HCT116 (cell line): ENCODE data around the gene TMEM45A. TPM values are rescaled to one million over a fixed set of nuclear protein-coding genes. Genes with fewer than 3 reads are reported as not detected.

Source experiments
- ATAC-seq: fragments of 200-7000 bp; cut with Tn5 transposase; 2 replicates; pipeline ENCODE4 v1.9.1; 2020; ENCODE audit warnings: mild to moderate bottlenecking, moderate library complexity
- BruUV-seq: library from RNA; stranded (reverse); fragments of 400-500 nt; replicated peaks from 2 replicates; lab custom pipeline; 2021; lab: Mats Ljungman, UMichigan
- CTCF ChIA-PET: fragments of 300-600 bp; sonication (Branson Sonifier 250); formaldehyde crosslinking; loops from one replicate; lab custom pipeline; 2021; ENCODE audit warnings: antibody characterized with exemption; lab: Charles Lee
- POLR2A ChIA-PET: fragments of 300-600, 350-600 bp; sonication (Branson Sonifier 250); formaldehyde crosslinking; loops from one replicate; lab custom pipeline; 2021; ENCODE audit warnings: antibody characterized with exemption; lab: Charles Lee
- RAD21 ChIA-PET, 2 experiments: fragments of 300-600 bp; sonication (Branson Sonifier 250); formaldehyde crosslinking; loops; one replicate each; lab custom pipeline; 2023; ENCODE audit warnings: low total read pairs in 2 of 2; ENCODE audit not compliant: uncharacterized antibody in 2 of 2, unreplicated experiment in 2 of 2, low non-redundant PET in 1 of 2; lab: Charles Lee
- DNase-seq: peaks from one replicate; pipeline ENCODE4 v3.0.0-alpha.2; 2010; ENCODE audit warnings: low read depth, low spot score
- H2AFZ ChIP-seq: fragments of 200-600 bp; shearing (Covaris generic), sonication (generic); 2 replicates; pipeline ENCODE4 v1.6.1; 2017; ENCODE audit warnings: low read depth, mixed run types, mixed read lengths, antibody characterized with exemption, low read length; ENCODE audit not compliant: poor library complexity, severe bottlenecking
- H3K27ac ChIP-seq: 2 replicates; pipeline ENCODE4 v1.5.1; 2012; ENCODE audit warnings: low read depth, low read length
- H3K27me3 ChIP-seq: fragments of 200-600 bp; sonication (generic); 2 replicates; pipeline ENCODE4 v1.6.1; 2016; ENCODE audit warnings: mixed run types, low read length, mixed read lengths; ENCODE audit not compliant: insufficient read depth
- H3K36me3 ChIP-seq, 2 experiments: fragments of 200-500 bp in 1 of 2; fragments of 200-600 bp in 1 of 2; sonication (Bioruptor generic) in 1 of 2; sonication (generic) in 1 of 2; 2 replicates each; pipeline versions ENCODE4 v1.5.1 to v1.6.1; 2014 to 2016; ENCODE audit warnings: low read length in 2 of 2, inconsistent platforms in 1 of 2, mixed read lengths in 1 of 2, mixed run types in 1 of 2; ENCODE audit not compliant: insufficient read depth in 2 of 2, control insufficient read depth in 1 of 2
- H3K4me1 ChIP-seq, 2 experiments: fragments of 200-600 bp in 1 of 2; sonication (generic) in 1 of 2; 2 replicates each; pipeline versions ENCODE4 v1.5.1 to v1.6.1; 2012 to 2017; ENCODE audit warnings: low read length in 2 of 2, inconsistent platforms in 1 of 2, mild to moderate bottlenecking in 1 of 2, mixed read lengths in 1 of 2, mixed run types in 1 of 2, moderate library complexity in 1 of 2; ENCODE audit not compliant: insufficient read depth in 2 of 2, control insufficient read depth in 1 of 2
- H3K4me2 ChIP-seq: fragments of 200-600 bp; sonication (generic); 2 replicates; pipeline ENCODE4 v1.6.1; 2017; ENCODE audit warnings: mixed run types, low read length, mixed read lengths
- H3K4me3 ChIP-seq, 2 experiments: fragments of 200-600 bp in 1 of 2; sonication (generic) in 1 of 2; replicated peaks in 1 of 2; 2 replicates each; pipeline ENCODE4 v1.5.1; 2011 to 2016; ENCODE audit warnings: low read length in 2 of 2, control low read depth in 1 of 2, low read depth in 1 of 2, mild to moderate bottlenecking in 1 of 2, mixed read lengths in 1 of 2, mixed run types in 1 of 2
- H3K79me2 ChIP-seq: fragments of 200-600 bp; sonication (generic); 2 replicates; pipeline ENCODE4 v1.6.1; 2017; ENCODE audit warnings: mild to moderate bottlenecking, mixed run types, low read length, moderate library complexity, mixed read lengths; ENCODE audit not compliant: insufficient read depth
- H3K9ac ChIP-seq: fragments of 200-600 bp; sonication (generic); 2 replicates; pipeline ENCODE4 v1.6.1; 2016; ENCODE audit warnings: low read length, mixed read lengths
- H3K9me2 ChIP-seq: fragments of 200-600 bp; sonication (generic), shearing (Covaris generic); 2 replicates; pipeline ENCODE4 v1.6.1; 2017; ENCODE audit warnings: mixed run types, mild to moderate bottlenecking, moderate library complexity; ENCODE audit not compliant: insufficient read depth
- H3K9me3 ChIP-seq, 2 experiments: fragments of 200-500 bp in 1 of 2; fragments of 200-600 bp in 1 of 2; sonication (Bioruptor generic) in 1 of 2; sonication (generic) in 1 of 2; 2 replicates each; pipeline ENCODE4 v1.6.1; 2014 to 2017; ENCODE audit warnings: low read length in 2 of 2, mixed read lengths in 2 of 2, inconsistent platforms in 1 of 2, low read depth in 1 of 2, mild to moderate bottlenecking in 1 of 2, mixed run types in 1 of 2, moderate library complexity in 1 of 2; ENCODE audit not compliant: control insufficient read depth in 1 of 2, insufficient read depth in 1 of 2
- H4K20me1 ChIP-seq: fragments of 200-600 bp; sonication (generic), shearing (Covaris generic); 2 replicates; pipeline ENCODE4 v1.6.1; 2017; ENCODE audit warnings: mixed run types, mild to moderate bottlenecking, moderate library complexity; ENCODE audit not compliant: insufficient read depth
- EGR1 ChIP-seq: IDR thresholded peaks from 2 replicates; pipeline ENCODE4 v1.6.1; 2012; ENCODE audit warnings: low read depth
- FOSL1 ChIP-seq: IDR thresholded peaks from 2 replicates; pipeline ENCODE4 v1.6.1; 2012; ENCODE audit warnings: low read depth
- SIN3A ChIP-seq: IDR thresholded peaks from 2 replicates; pipeline ENCODE4 v1.6.1; 2012; ENCODE audit warnings: low read depth
- SRF ChIP-seq: IDR thresholded peaks from 2 replicates; pipeline ENCODE4 v1.6.1; 2012; ENCODE audit warnings: low read depth
- TCF7L2 ChIP-seq: IDR thresholded peaks from 2 replicates; pipeline ENCODE4 v1.7.0; 2011; ENCODE audit warnings: borderline replicate concordance, inconsistent platforms; ENCODE audit not compliant: insufficient read depth, insufficient read length; ENCODE audit errors: extremely low read depth
- YY1 ChIP-seq: IDR thresholded peaks from 2 replicates; pipeline ENCODE4 v1.6.1; 2011; ENCODE audit warnings: low read length, low read depth, moderate library complexity, mild to moderate bottlenecking; ENCODE audit not compliant: insufficient replicate concordance; ENCODE audit errors: extremely low read depth
- intact Hi-C: fragments of 100-400 bp; cut with micrococcal nuclease; formaldehyde crosslinking; loops from 2 replicates; pipeline ENCODE4 v1.10.0; 2022
- total RNA-seq: library from RNA; stranded (reverse); gene quantifications from one replicate; pipeline ENCODE4 v1.2.1, GENCODE V29; 2021; ENCODE audit not compliant: unreplicated experiment
- TF ChIP-seq, protein P1 (sequence below): IDR thresholded peaks from 2 replicates; pipeline ENCODE4 v1.6.1; 2012; ENCODE audit warnings: low read depth
- TF ChIP-seq, protein P2 (sequence below): IDR thresholded peaks from 2 replicates; pipeline ENCODE4 v1.6.1; 2012

Gene TMEM45A
- total RNA-seq, 1 experiment from 2014 or later, result 5.0 TPM

DNA sequence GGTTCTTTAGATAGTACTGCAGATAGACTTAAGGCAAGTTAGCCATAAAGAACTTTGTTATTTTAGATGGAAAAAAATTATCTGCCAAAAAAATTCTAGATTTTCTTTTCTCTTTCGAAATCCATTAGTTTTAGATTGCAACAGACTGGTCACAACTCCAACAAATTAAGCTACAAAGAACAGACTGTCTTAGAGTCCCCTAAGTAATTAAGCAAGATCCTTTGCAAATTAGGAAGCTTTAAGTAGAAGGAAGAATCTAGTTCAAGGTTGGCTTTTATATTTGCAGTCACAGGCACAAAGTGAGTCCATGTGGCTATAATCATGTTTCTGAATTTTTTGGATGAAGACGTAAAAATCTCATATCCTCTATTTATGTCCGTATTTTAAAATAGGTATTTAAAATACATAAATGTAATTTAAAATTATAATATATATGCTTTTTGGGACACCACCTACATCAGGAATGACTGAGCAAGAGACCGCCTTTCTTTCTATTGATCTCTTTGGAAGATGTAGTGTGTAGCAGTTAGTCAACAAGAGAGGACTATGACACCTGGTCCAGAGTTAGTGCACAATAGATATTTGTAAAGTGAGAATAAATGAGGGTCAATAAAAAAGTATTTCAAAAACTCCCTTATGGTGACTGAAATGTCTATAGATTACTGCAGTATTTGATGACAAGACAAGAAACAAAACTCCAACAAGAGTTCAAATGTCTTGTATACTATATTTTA lies 34.4 kb downstream of the TMEM45A start:
- no peaks in the 10 kb centered on the region for H4K20me1 ChIP-seq
- POLR2A ChIA-PET, result no interaction called here
- H3K9me3 ChIP-seq, result no peaks in the 10 kb centered on the region
- no TSS peak for BruUV-seq
- H3K9ac ChIP-seq, result no peak overlapping the region
- no peaks in the 10 kb centered on the region for H3K27me3 ChIP-seq
- DNase-seq, result no peak
- TF ChIP-seq TCF7L2, result no peak
- TF ChIP-seq SRF, result no peak
- TF ChIP-seq EGR1, result no peak
- no peak for TF ChIP-seq SIN3A
- no peak for TF ChIP-seq YY1
- TF ChIP-seq, protein P1, sequence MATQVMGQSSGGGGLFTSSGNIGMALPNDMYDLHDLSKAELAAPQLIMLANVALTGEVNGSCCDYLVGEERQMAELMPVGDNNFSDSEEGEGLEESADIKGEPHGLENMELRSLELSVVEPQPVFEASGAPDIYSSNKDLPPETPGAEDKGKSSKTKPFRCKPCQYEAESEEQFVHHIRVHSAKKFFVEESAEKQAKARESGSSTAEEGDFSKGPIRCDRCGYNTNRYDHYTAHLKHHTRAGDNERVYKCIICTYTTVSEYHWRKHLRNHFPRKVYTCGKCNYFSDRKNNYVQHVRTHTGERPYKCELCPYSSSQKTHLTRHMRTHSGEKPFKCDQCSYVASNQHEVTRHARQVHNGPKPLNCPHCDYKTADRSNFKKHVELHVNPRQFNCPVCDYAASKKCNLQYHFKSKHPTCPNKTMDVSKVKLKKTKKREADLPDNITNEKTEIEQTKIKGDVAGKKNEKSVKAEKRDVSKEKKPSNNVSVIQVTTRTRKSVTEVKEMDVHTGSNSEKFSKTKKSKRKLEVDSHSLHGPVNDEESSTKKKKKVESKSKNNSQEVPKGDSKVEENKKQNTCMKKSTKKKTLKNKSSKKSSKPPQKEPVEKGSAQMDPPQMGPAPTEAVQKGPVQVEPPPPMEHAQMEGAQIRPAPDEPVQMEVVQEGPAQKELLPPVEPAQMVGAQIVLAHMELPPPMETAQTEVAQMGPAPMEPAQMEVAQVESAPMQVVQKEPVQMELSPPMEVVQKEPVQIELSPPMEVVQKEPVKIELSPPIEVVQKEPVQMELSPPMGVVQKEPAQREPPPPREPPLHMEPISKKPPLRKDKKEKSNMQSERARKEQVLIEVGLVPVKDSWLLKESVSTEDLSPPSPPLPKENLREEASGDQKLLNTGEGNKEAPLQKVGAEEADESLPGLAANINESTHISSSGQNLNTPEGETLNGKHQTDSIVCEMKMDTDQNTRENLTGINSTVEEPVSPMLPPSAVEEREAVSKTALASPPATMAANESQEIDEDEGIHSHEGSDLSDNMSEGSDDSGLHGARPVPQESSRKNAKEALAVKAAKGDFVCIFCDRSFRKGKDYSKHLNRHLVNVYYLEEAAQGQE, result no peak
- TF ChIP-seq FOSL1, result no peak
- TF ChIP-seq, protein P2, sequence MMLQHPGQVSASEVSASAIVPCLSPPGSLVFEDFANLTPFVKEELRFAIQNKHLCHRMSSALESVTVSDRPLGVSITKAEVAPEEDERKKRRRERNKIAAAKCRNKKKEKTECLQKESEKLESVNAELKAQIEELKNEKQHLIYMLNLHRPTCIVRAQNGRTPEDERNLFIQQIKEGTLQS, result no peak
- no peak overlapping the region for H2AFZ ChIP-seq
- H3K36me3 ChIP-seq, result no peaks in the 10 kb centered on the region
- CTCF ChIA-PET, result no interaction called here
- no peak overlapping the region for H3K4me2 ChIP-seq
- ATAC-seq, result no peak
- RAD21 ChIA-PET, result no interaction called here
- no peak overlapping the region for H3K4me3 ChIP-seq
- H3K79me2 ChIP-seq, result no peaks in the 10 kb centered on the region
- no peaks in the 10 kb centered on the region for H3K9me2 ChIP-seq
- peaks cover 0 to 11% of the 10 kb centered on the region in 2 experiments; a peak in 2 of 4 replicates for H3K4me1 ChIP-seq
- H3K27ac ChIP-seq, result no peak overlapping the region
- intact Hi-C loops, result no loop called here
